GM12891 (cell line): ENCODE data around the gene LNPEP.
A peak's percentile ranks its signal among the peaks of the same experiment; 100 is the strongest.

Experiments
- POLR2A ChIP-seq: IDR thresholded peaks from 2 replicates; pipeline ENCODE4 v1.6.1; 2011; ENCODE audit warnings: low read depth, low read length, control low read depth
- POLR2AphosphoS5 ChIP-seq: IDR thresholded peaks from 2 replicates; pipeline ENCODE4 v1.6.1; 2011; ENCODE audit warnings: low read depth, low read length, control low read depth
- TAF1 ChIP-seq: IDR thresholded peaks from 2 replicates; pipeline ENCODE4 v1.6.1; 2011; ENCODE audit warnings: low read depth, low read length, control low read depth

DNA sequence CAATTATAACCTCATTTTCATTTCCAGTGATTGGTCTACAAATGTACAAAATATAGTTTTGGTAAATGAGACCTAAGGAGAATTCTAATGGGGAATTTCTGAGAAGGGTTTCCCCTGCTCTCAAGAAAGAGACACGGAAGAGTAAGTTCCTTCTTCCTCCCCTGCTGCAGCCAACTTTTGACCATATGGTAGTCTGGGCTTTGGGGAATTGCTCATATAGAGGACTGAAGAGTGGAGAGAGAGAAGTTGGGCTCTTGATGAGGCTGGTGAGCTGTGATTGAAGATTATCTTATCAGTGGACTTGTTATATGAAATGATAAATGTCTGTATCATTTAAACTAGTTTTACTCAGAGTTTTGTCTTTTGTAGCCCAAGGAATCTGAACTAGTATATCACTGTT, 4.3 kb upstream of the LNPEP start:
- TF ChIP-seq TAF1: peak; percentile 52; the same call in 1 of the 2 replicates
- peak; percentile 80 for TF ChIP-seq POLR2AphosphoS5
- TF ChIP-seq POLR2A: peak; percentile 87
